Measurements from ENCODE around the gene ERICH3.
"Not testable (repeated sequence)": the region's sequence is repeated elsewhere in the genome, so short reads cannot be mapped to it uniquely, and the experiment has no call there.

ERICH3 gene

DNA sequence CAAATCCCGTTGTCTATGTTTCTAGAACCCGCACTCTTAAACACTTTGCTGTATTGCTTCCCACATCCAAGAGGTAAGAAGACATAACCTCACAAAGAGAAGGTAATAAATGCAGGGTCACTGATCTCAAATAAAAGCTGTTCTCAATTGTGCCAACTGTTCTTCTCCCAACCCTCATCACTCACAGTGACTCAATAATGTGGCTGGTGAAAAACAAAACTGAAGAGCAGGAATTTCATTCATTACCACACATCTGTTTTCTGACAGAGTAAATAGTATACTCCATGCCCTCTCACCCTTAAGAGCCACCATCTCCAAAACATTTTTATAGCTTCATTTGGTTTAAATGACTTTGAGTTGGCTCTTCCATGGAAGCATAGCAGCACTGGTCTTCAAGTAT lies 6.2 kb upstream of the ERICH3 start:
- no peak for DNase-seq

DNA sequence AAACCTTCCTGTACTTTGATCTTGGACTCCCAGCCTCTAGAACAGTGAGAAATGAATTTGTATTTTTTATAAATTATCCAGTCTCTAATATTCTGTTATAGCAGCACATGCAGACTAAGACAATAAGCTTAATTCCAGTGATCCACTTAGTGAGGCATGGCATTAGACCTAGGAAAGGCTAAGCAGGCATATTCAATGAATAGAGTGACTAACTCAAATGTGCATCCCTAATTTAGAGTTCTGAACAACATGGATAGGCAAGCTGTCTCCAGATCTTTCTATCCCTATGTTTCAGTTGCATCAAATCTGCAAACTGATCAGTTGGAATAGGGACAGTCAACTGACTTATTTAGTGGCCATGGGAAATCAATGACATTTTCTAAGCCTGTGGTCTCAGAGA lies 4.3 kb upstream of the ERICH3 start:
- no peak for DNase-seq

DNA sequence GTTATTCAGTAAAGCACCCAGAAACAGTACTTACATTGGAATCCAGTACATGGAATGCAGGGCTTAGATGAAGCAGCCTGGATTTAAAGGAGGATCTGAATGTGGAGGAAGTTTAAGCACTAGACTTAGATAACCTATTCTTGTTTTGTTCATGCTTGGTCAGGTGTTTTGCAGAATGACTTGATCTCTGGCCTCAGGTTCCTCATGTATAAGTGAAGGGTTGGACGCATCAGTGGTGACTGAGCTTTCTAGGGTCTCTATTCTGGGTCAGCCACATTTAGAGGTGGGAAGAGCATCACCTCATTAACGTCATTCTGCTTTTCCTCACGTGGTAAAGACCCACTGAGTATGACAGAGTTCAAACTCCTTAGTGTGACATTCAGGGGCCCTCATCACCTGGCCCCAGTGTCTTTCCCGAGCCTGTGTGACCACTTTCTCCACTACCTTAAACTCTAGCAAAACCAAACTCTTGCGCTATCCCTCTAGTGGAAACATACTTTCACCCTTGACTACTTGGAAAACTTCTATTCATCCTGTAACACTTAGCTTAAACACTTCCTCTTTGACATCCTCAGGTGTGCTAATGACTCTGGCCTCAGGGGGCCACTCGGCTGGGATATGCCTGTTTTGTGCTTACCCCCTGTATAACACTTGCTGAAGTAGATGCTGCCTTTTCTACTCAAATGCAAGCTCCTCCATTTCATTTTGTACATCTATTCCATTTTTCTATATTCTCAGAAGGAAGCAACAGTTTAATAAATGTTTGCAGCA lies 871 bp upstream of the ERICH3 start:
- no peak for DNase-seq

DNA sequence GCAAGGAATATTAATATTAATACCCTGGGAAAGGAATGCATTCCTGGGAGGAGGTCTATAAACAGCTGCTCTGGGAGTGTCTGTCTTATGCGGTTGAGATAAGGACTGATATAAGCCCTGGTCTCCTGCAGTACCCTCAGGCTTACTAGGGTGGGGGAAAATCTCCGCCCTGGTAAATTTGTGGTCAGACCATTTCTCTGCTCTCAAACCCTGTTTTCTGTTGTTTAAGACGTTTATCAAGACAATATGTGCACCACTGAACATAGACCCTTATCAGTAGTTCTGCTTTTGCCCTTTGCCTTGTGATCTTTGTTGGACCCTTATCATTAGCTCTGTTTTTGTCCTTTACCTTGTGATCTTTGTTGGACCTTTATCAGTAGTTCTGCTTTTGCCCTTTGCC lies 2.7 kb downstream of the ERICH3 start:
- DNase-seq, result not testable (repeated sequence)

DNA sequence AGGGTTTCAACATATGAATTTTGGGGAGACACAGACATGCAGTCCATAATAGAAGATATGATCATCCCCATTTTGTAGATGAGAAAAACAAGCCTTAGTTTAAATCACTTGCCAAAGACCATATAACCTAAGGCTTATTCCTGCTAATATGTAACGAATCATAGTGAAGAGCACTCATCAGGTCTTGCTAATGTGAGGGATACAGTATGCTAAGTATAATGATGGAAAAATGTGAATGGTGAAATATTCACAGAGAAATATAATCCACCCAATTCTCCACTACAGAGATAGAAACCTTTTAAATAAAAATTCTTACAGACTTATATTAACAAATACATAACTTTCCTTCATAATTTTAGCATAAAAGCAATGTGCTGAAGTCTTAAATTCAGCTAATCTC lies 18.9 kb downstream of the ERICH3 start:
- no peak for DNase-seq

DNA sequence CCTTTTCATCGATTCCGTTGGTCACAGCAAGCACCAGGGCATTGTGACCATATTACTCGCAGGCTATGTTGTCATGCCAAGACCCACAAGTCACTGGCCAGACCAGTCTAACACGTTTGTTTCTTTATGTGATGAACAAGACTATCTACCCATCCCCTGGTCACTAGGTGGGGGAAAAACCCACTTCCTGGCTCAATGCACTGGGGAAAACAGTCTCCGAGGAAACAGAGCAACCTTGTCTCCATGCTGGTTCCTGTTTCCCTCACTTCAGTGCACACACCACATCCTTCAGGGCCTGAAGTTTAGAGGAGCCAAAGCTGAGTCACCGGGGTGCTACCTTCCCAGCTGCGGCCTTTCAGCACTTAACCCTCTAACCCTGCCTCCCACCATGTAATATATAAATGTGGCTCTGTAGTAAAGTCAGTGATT lies 20.9 kb downstream of the ERICH3 start:
- DNase-seq, result no peak

DNA sequence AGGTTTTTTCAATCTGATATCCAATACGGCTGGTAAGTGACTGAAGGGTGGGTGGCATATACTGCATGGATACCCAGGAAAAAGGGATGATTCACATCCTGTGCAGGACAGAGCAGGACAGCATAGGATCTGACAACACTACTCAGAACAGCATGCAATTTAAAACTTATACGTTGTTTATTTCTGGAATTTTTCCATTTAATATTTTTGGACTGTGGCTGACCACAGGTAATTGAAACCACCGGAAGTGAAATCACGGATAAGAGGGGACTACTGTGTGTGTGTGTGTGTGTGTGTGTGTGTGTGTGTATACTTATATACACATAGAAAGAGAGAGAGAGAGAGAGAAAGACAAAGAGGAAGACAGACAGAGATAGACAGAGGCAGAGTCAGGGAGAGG lies 23.0 kb downstream of the ERICH3 start:
- DNase-seq, result no peak

DNA sequence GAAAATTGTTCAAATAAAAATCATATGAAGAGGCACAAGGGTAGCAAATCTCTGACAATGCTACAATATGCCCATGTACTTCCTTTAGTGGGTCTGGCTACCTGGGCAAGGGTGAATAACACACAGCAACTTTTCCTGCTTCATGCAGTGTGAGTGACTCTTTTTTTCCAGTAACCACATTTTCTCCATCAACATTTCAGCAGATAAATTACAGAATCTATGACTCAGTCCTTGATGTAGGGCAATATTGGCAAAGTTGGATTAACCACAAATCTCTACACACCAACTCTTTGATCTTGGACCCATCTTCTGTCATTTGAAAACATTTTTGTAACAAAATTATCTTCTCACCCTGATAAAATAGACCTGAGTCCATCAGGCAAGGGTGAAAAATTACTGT lies 31.7 kb downstream of the ERICH3 start:
- DNase-seq, result no peak

DNA sequence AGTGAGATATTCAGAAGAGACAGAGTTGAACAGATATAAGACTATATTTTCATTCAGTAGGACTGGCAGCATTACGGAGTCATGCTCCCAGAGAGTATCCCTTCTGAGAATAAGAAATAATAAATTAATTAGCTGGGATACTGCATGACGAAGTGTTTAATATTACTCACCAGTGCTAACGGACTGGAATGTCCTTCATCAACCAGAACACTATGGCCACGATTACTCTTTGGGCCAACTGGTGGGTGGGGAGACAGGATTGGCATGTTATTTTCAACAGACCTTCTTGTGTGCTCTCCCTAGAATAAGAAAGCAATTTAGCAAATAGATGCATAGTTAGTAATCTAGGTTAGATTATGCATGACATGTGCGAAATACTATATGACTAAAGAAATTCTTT lies 32.4 kb downstream of the ERICH3 start:
- DNase-seq, result no peak

DNA sequence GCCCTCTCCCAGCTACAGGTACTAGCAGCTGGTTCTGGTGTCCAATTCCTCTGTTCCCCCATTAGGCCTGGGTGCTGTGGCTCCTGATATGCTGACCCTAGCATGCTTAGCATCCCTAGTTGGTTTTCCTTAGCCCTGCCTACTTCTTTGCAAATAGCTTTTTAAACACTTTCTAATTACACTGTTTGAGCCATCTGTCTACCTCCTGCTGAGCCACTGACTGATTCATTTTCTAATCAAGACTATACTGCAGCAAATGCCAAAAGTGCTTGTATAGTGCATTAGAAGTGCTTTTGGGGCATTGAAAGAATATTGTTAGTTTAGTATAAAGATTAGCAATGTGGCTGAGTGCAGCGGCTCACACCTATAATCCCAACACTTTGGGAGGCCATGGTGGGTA lies 36.3 kb downstream of the ERICH3 start:
- no peak for DNase-seq

DNA sequence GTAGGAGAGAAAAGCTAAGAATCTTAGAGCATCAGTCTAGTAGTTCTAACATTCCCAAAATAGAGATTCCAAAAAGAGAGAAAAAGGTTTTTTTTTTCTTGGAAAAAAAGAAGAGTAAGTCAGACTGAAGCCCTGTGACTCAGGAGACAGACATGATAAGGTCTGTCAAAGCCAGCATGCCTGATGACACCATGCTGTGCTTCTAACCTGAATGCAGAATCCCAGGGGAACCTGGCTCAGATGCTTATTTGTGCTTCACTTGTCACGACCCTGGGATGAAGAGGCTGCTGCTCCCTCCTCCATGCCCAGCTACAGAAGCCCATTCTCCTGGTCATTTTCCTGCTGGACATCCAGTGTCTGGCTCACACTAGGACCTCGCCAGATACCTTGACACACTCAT lies 44.3 kb downstream of the ERICH3 start:
- DNase-seq, result no peak

DNA sequence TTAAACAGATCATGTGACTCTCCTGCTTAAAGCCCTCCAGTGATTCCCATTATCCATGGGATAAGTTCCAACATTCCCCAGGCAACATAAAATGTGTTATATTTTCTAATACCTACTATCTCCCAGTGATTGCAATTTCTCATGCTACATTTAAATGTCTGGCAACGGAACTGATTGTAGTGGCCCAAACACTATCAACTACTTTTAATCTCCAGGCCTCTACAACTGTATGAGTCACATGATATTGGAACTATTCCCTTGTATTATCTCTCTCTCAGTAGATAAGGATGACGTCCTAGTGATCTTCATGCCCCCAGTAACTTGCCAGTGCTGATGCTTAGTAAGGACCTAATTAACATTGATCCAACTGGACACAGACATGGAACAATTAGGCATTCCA lies 49.9 kb downstream of the ERICH3 start:
- no peak for DNase-seq

DNA sequence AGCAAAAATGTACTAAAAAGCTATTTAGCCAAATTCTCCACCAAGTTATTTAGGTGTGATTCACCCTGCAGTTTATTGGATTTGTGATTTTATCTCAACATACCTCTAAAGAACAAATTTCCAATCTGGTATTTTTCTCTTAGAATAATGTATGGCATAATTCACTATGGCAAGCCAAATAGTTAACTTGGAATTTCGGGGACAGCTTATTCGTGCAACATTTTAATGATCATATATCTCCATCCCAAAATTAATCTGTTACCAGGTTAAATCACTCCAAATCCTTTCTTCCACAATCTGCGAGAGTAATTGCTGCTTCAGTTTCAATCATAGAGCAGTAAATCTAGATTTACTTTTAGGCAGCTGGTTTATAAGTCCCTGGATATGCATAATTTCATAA lies 53.4 kb downstream of the ERICH3 start:
- no peak for DNase-seq

DNA sequence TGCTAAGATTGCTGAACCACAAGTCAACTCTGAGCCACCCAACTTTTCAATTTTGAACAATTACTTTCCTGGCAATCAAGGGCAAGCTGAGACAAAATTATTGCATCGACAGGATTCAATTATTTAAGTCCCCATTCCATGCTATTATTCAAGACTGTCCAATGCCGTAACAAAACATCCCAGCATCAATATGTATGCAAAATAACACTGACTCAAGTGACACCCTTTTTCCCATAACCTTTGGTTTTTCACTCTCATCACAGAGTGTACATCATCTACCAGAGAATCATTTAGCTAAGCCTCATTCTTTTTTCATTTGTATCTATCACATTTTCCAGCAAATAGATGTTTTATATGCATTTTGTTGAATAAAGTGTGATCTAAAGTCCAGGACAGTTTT lies 54.6 kb downstream of the ERICH3 start:
- no peak for DNase-seq

DNA sequence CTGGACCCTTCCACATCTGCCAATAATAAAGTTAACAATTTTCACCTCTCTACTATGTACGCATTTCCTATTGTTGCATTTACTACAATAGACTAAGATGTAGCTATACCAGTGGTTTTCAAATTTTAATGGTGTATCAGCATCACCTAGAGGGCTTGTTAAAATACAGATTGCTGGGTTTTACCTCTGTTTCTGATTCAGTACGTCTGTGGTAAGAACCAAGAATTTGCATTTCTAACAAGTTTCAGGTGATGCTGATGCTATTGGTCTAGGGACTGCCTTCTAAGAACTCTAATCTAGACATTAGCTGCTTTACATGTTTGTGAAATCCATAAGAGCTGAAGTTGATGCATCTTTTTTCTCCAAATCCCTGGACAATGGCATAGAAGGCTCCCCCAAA lies 59.7 kb downstream of the ERICH3 start:
- no peak for DNase-seq

DNA sequence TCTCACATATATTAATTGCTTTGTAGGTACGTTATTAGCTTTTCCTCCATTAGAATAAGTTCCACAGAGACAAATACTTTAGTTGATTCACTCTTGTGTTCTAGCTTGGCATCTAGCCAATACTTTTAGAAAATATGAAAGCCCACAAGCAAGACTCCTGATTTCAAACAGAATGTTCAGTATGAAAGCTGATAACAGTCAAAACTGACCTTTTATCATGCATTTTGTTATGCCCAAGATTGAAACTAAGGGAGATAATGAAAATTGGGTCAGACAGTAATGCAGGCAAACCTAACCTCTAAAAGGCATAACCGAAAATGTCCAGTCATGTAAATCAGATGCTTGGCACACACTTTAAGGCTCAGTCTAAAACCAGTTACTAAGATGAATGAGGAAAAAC lies 61.7 kb downstream of the ERICH3 start:
- no peak for DNase-seq

DNA sequence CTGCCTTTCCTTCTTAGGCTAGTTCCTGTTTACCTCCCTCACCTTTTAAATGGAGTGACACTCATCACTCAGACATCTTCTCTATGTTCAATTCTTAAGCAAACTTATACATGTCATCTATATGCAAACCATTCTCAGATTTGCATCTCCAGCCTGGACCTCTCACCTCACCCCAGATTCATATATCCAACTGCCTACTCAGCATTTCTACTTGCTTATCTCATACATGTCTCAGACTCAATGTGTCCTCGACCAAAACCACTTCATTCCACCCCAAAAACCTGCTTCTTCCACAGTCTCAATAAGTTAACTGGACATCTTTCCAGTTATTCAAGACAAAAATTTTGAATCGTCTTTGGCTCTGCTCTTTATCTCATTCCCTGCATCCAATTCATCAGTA lies 62.6 kb downstream of the ERICH3 start:
- DNase-seq, result no peak

DNA sequence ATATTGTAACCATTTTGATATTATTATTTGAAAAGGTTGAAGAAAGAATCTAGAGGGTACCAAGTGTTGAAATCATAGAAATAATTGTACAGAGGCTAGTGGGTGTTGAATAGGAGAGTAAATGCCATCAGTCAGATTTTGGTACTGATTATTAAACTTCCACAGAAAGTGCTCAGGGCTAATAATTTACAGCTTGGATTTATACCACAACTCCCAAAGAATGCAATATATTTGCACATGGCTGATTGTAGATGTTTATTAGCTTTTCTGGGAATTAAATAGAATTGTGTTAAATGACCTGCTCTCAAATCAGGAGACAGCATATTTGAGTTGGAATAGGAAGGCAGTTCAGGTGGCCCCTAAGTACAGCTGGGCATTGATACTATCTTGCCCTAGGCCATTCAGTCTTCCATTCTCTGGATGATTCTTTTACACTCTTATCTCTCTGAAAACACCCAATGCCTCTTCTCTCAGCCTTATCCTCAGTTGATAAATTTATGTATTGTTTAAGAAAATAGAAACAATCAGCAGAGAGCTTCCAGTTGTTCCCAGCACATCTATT lies 63.7 kb downstream of the ERICH3 start:
- DNase-seq, result no peak

DNA sequence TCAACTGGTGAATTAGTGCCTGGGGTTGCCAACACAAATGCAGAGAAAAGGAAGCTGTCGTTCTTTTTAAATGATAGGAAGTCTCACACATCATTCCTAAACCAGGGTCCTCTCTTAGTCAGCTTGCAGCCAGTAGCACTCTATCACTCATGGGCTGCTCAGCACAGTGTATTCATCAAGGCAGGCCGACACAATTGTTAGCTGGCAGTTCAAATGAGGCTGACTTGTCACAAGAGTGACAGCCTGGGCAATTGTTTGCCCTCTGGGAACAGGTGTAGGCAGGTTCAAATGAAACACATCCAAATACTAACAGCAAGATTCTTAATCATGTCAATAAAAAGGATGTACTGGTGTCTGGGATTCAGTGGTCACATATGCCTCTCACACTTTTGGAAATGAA lies 76.9 kb downstream of the ERICH3 start:
- no peak for DNase-seq

DNA sequence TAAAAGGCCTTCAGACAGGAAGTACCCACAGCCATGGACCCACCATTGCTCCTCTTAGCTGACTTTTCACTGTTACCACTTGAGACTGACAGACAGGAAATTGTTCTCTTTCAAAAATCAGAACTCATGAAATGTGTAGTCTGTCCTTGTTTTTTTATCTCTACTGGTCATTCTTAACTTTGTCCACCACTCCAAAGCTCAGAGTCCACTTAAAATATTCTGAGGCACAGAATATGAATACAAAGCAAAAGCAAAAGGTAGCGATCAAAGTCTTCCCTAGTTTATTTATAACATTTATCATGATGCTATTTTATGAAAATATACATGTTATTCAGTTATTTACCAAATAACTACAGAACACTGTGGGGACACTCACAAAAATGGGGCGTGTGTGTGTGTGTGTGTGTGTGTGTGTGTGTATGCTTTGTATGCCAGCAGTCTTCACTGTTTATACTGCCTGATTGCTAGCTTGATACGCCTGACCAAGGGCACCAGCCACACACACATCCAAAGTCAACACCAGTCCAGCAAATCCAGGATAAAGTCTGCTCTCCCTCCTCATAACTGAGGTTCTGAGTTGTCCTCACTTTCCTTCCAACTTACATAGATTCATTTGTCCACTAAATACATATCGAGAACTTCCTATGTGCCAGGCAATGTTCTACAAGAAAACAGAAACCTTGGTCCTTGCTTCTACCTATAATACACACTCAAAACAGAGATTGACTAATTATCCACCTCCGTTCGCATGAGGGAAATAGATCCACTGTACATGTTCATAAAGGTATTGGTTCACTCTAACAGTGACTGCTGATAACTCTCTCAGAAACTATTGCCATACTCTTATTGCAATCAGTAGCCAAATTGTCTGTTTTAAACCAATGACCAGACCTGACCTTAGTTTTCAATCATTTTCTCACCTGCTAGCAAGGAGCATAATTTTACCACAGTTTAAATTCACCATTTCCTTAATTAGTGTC lies 79.4 kb downstream of the ERICH3 start:
- DNase-seq, result no peak

DNA sequence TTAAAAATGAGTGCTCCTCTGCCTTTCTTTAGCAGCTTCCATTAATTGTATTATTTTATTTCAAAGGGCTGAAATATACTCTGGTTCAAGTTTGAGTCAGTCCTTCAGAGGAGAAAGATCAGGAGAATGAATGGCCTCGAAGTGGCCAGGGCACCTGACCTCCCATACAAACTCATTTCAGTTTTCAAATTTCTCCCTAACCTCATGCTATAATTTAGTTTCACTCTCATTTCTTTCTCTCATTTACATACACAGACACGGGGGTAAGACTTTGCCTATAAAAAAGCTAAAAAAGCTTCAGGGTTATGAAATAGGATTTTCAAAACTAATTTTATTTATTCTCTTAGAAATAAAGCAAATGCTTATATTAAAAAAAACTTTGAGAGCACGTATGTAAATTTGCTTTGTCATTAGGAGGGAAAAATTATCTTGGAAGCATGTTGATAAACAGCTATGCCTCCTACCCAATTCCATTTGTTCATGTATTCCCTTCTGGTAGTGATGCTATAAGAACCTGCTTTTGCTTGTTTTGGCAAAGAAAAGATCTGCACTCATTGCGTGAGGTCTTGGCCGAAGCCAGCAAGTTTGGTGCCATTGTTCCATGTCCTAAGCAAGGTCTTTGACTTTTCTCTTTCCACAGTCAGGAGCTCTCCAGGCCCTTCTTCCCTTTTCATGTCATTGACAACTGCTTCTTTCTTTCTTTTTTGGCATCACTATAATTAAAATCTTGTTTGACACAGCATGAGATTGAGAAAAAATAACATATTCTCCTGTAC lies 80.8 kb downstream of the ERICH3 start:
- no peak for DNase-seq

DNA sequence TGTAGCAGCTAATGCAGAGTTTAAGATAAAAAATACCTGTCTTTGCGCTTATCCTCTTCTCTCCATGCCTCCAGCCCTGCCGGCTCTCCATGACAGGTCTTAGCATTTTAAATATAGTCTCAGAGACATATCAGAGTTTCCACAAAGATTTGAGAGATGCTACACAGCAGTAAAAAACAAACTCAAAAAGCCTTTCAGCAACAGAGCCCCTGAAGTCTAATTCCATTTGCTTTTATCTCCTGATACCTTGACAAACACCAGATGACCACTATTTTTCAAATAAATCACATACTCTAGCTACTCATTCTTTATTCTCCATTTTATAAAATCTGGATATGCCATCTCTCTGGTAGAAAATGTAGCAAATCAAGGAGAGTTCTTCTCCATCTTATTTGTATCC lies 81.6 kb downstream of the ERICH3 start:
- no peak for DNase-seq

DNA sequence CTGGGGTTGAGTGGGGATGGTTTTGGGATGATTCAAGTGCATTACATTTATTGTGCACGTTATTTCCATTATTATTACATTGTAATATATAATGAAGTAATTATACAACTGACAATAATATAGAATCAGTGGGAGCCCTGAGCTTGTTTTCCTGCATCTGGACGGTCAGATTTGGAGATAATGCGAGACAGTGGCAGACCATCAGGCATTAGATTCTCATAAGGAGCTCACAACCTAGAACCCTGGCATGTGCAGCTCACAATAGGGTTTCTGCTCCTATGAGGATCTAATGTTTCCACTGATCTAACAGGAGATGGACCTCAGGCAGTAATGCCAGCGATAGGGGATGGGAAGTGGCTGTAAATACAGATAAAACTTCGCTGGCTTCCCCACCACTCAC lies 83.3 kb downstream of the ERICH3 start:
- DNase-seq, result no peak

All from stimulated activated CD4-positive, alpha-beta T cell treated with anti-CD3 and anti-CD28 coated beads, Interleukin-15, amount 100 ng/mL, for 24 hours (primary cell).